SK-N-SH (cell line): ENCODE results near the gene MAN1A1. TPM values are rescaled to one million over a fixed set of nuclear protein-coding genes. Genes with fewer than 3 reads are reported as not detected.
A peak's percentile ranks its signal among the peaks of the same experiment; 100 is the strongest.

Experiments
- CTCF ChIA-PET: fragments of 300-600, 350-600 bp; formaldehyde crosslinking; extraction: SDS; loops from one replicate; lab custom pipeline; 2021; lab: Yijun Ruan, JAX
- POLR2A ChIA-PET: fragments of 350-600 bp; sonication (Branson Sonifier 250); formaldehyde crosslinking; extraction: SDS; loops from one replicate; lab custom pipeline; 2020; ENCODE audit warnings: antibody characterized with exemption, inconsistent platforms; lab: Yijun Ruan, JAX
- DNase-seq: peaks from one replicate; pipeline ENCODE4 v3.0.0; 2012
- H2AFZ ChIP-seq: fragments of 200-600 bp; sonication (generic); 2 replicates; pipeline ENCODE4 v1.8.1; 2016; ENCODE audit warnings: antibody characterized with exemption, mild to moderate bottlenecking, low read depth
- H3F3A ChIP-seq: fragments of 200-600 bp; sonication (generic); replicated peaks from 2 replicates; pipeline ENCODE3; 2016; ENCODE audit warnings: antibody characterized with exemption, mild to moderate bottlenecking; ENCODE audit not compliant: insufficient read depth
- H3K27ac ChIP-seq, 2 experiments: fragments of 200-500 bp in 1 of 2; fragments of 200-600 bp in 1 of 2; sonication (Bioruptor generic) in 1 of 2; sonication (generic), shearing (Covaris generic) in 1 of 2; 2 replicates each; pipeline versions ENCODE4 v1.5.1 to v1.6.1; 2014 to 2016; ENCODE audit warnings: low read depth in 2 of 2, inconsistent platforms in 1 of 2, low read length in 1 of 2, mild to moderate bottlenecking in 1 of 2, mixed read lengths in 1 of 2
- H3K27me3 ChIP-seq: fragments of 200-600 bp; sonication (generic), shearing (Covaris generic); 2 replicates; pipeline ENCODE4 v1.6.1; 2016; ENCODE audit warnings: mixed run types; ENCODE audit not compliant: insufficient read depth
- H3K36me3 ChIP-seq, 2 experiments: fragments of 200-500 bp in 1 of 2; fragments of 200-600 bp in 1 of 2; sonication (Bioruptor generic) in 1 of 2; sonication (generic) in 1 of 2; replicated peaks in 1 of 2; 2 replicates each; pipeline versions ENCODE3 to v1.5.1; 2014 to 2016; ENCODE audit warnings: low read length in 1 of 2, mild to moderate bottlenecking in 1 of 2; ENCODE audit not compliant: insufficient read depth in 2 of 2, control insufficient read depth in 1 of 2
- H3K4me1 ChIP-seq, 2 experiments: fragments of 200-500 bp in 1 of 2; fragments of 200-600 bp in 1 of 2; sonication (Bioruptor generic) in 1 of 2; sonication (generic), shearing (Covaris generic) in 1 of 2; 2 replicates each; pipeline versions ENCODE4 v1.5.1 to v1.6.1; 2014 to 2016; ENCODE audit warnings: low read depth in 1 of 2, low read length in 1 of 2, mixed run types in 1 of 2; ENCODE audit not compliant: insufficient read depth in 2 of 2, control insufficient read depth in 1 of 2
- H3K4me2 ChIP-seq: fragments of 200-600 bp; sonication (generic), shearing (Covaris generic); 2 replicates; pipeline ENCODE4 v1.6.1; 2017; ENCODE audit warnings: mixed run types
- H3K4me3 ChIP-seq, 2 experiments: fragments of 200-500 bp in 1 of 2; fragments of 200-600 bp in 1 of 2; sonication (Bioruptor generic) in 1 of 2; sonication (generic), shearing (Covaris generic) in 1 of 2; 2 replicates each; pipeline versions ENCODE4 v1.5.1 to v1.8.1; 2014 to 2016; ENCODE audit warnings: low read depth in 2 of 2, inconsistent platforms in 1 of 2, low read length in 1 of 2, mild to moderate bottlenecking in 1 of 2, mixed read lengths in 1 of 2, moderate library complexity in 1 of 2
- H3K79me2 ChIP-seq: fragments of 200-600 bp; sonication (generic); 2 replicates; pipeline ENCODE4 v1.8.1; 2017; ENCODE audit warnings: mild to moderate bottlenecking; ENCODE audit not compliant: insufficient read depth
- H3K9ac ChIP-seq: fragments of 200-600 bp; sonication (generic); 2 replicates; pipeline ENCODE4 v1.6.1; 2017; ENCODE audit warnings: mixed run types
- H3K9me2 ChIP-seq: fragments of 200-600 bp; sonication (generic); 2 replicates; pipeline ENCODE4 v1.6.1; 2017; ENCODE audit warnings: mixed run types
- H3K9me3 ChIP-seq: fragments of 200-600 bp; sonication (generic); 2 replicates; pipeline ENCODE4 v1.6.1; 2017; ENCODE audit warnings: mixed run types, mild to moderate bottlenecking, moderate library complexity
- H4K20me1 ChIP-seq: fragments of 200-600 bp; sonication (generic); 2 replicates; pipeline ENCODE4 v1.6.1; 2017; ENCODE audit warnings: mild to moderate bottlenecking, mixed run types; ENCODE audit not compliant: insufficient read depth
- ELF1 ChIP-seq: IDR thresholded peaks from 2 replicates; pipeline ENCODE4 v1.4.0; 2012
- EZH2phosphoT487 ChIP-seq: fragments of 200-600 bp; sonication (generic); IDR thresholded peaks from 2 replicates; pipeline ENCODE4 v1.6.1; 2017; ENCODE audit warnings: low read depth, mixed run types, mild to moderate bottlenecking, antibody characterized with exemption, moderate library complexity, borderline replicate concordance
- FOSL2 ChIP-seq: IDR thresholded peaks from 2 replicates; pipeline ENCODE4 v1.4.0; 2012; ENCODE audit warnings: low read depth, mild to moderate bottlenecking, moderate library complexity, borderline replicate concordance
- FOXJ3 ChIP-seq: sonication (generic); formaldehyde crosslinking; IDR thresholded peaks from 2 replicates; pipeline ENCODE4 v1.5.1; 2020; ENCODE audit warnings: mild to moderate bottlenecking, missing genetic modification reagents
- RAD21 ChIP-seq: IDR thresholded peaks from 2 replicates; pipeline ENCODE4 v1.6.1; 2012; ENCODE audit warnings: mild to moderate bottlenecking, low read length
- REST ChIP-seq: IDR thresholded peaks from 2 replicates; pipeline ENCODE4 v1.6.1; 2012; ENCODE audit warnings: mild to moderate bottlenecking, low read depth, low read length, moderate library complexity
- TCF12 ChIP-seq: IDR thresholded peaks from 2 replicates; pipeline ENCODE4 v1.4.0; 2012
- ZBTB33 ChIP-seq: IDR thresholded peaks from 2 replicates; pipeline ENCODE4 v1.4.0; 2012; ENCODE audit warnings: low read depth, borderline replicate concordance
- WGBS: methylation state at CpG from one replicate; pipeline ENCODE4 v1.1.6; 2017; ENCODE audit warnings: low lambda C conversion rate; 5-methylcytosine and 5-hydroxymethylcytosine counted together
- polyA plus RNA-seq, 3 experiments: library from polyadenylated mRNA; depleted of rRNA; stranded (reverse); fragments of >200 nt; gene quantifications; 2 replicates each; pipeline ENCODE4 v1.2.3, GENCODE V29; 2012
- TF ChIP-seq, protein P1 (sequence below): fragments of 150-350 bp; IDR thresholded peaks from 2 replicates; pipeline ENCODE4 v1.6.1; 2016; ENCODE audit warnings: mild to moderate bottlenecking, low read depth, low read length
- TF ChIP-seq, protein P2 (sequence below): IDR thresholded peaks from 2 replicates; pipeline ENCODE4 v1.4.0; 2012; ENCODE audit warnings: low read depth, borderline replicate concordance

The MAN1A1 gene
- polyA plus RNA-seq, 1 of the 3 experiments (the other 2 are of a cell fraction): 28.0 TPM

DNA sequence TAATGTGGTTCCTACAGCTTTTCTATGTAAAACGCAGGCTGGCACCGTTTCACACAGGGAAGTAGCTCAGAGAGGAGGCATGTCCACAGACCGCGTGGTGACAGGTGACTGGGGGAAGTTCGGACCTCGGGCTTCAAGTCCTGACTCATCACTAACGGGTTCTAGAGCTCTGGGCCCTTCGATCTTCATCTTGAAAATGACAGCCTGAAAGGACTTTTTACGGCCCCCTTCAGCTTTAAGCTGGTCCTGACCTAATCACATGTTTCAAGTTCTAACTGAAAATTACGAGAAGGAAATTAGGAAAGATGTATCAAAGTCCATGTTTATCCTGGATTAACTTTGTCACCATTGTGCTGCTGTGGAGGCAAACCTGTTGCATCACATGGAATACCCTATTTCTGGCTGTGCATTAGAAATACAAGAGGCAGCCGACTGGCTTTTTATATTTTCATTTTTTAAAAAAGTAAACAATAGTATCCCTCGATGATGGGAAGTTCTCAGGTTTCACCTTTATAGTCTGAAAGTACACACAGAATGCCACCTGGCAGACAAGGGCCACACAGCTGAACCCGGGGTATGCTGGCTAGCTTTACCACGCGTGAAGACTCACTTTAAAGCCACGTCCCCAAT is 2.0 kb downstream of the MAN1A1 start:
- no peaks in the 10 kb centered on the region for H3K9me3 ChIP-seq
- H3K27ac ChIP-seq: no peak overlapping the region
- POLR2A ChIA-PET: no interaction called here
- DNase-seq: no peak
- peak overlapping the region; percentile 94 for H3K4me2 ChIP-seq
- H4K20me1 ChIP-seq: peaks cover 28% of the 10 kb centered on the region
- CTCF ChIA-PET: interaction anchor here (0.6 to 3.5 kb wide), 8 partner anchors 13 to 218 kb away, joined by 3 to 27 read pairs (median 4); no protein-coding TSS in a partner anchor
- WGBS: 49% methylated on average over 16 of the region's 16 CpGs
- H3F3A ChIP-seq: peaks cover 11% of the 10 kb centered on the region
- peak overlapping the region; percentile 87 to 94 for H3K4me3 ChIP-seq
- H3K9ac ChIP-seq: peak overlapping the region; percentile 77
- H3K79me2 ChIP-seq: peaks cover 26% of the 10 kb centered on the region
- peaks cover 3 to 25% of the 10 kb centered on the region in 2 experiments for H3K36me3 ChIP-seq
- no peaks in the 10 kb centered on the region for H3K9me2 ChIP-seq
- no peaks in the 10 kb centered on the region for H3K27me3 ChIP-seq
- no peak for TF ChIP-seq REST
- TF ChIP-seq RAD21: no peak
- TF ChIP-seq ELF1: no peak
- no peak for TF ChIP-seq FOXJ3
- TF ChIP-seq FOSL2: no peak
- no peak for TF ChIP-seq EZH2phosphoT487
- TF ChIP-seq, protein P1, sequence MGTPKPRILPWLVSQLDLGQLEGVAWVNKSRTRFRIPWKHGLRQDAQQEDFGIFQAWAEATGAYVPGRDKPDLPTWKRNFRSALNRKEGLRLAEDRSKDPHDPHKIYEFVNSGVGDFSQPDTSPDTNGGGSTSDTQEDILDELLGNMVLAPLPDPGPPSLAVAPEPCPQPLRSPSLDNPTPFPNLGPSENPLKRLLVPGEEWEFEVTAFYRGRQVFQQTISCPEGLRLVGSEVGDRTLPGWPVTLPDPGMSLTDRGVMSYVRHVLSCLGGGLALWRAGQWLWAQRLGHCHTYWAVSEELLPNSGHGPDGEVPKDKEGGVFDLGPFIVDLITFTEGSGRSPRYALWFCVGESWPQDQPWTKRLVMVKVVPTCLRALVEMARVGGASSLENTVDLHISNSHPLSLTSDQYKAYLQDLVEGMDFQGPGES: no peak
- no peak for TF ChIP-seq ZBTB33
- TF ChIP-seq, protein P2, sequence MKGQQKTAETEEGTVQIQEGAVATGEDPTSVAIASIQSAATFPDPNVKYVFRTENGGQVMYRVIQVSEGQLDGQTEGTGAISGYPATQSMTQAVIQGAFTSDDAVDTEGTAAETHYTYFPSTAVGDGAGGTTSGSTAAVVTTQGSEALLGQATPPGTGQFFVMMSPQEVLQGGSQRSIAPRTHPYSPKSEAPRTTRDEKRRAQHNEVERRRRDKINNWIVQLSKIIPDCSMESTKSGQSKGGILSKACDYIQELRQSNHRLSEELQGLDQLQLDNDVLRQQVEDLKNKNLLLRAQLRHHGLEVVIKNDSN: no peak
- no peak for TF ChIP-seq TCF12
- H3K4me1 ChIP-seq: peaks cover 0 to 13% of the 10 kb centered on the region in 2 experiments; a peak in 3 of 4 replicates
- H2AFZ ChIP-seq: peak overlapping the region; percentile 41; the same call in 1 of the 2 replicates
